IMR-90 (cell line): Measurements from ENCODE around the gene PTCSC3.
A peak's percentile ranks its signal among the peaks of the same experiment; 100 is the strongest.

Source experiments
- CTCF ChIP-seq: conservative IDR thresholded peaks from 2 replicates; pipeline ENCODE4 v1.5.1; 2012; ENCODE audit warnings: mild to moderate bottlenecking, low read depth, low read length, improper control_type of control experiment
- RCOR1 ChIP-seq: IDR thresholded peaks from 2 replicates; pipeline ENCODE4 v1.6.1; 2012; ENCODE audit warnings: mild to moderate bottlenecking, low read length, improper control_type of control experiment; ENCODE audit not compliant: insufficient replicate concordance
- SMC3 ChIP-seq: fragments of 150-350 bp; IDR thresholded peaks from 2 replicates; pipeline ENCODE4 v1.6.1; 2016; ENCODE audit warnings: low read depth, mild to moderate bottlenecking, antibody characterized with exemption, low read length, moderate library complexity

- TF ChIP-seq CTCF (peak; percentile 52), SMC3 (peak; percentile 53), RCOR1 (no peak)
Observed at GRCh38 chr14:36207500-36207899, 31.0 kb upstream of the PTCSC3 start.
